ENCODE measurements around the gene HIPK1. TPM values are rescaled to one million over a fixed set of nuclear protein-coding genes. Genes with fewer than 3 reads are reported as not detected.

Gene HIPK1
- total and polyA plus RNA-seq, 2 experiments from 2014 or later, result 7.6 to 23.6 TPM

DNA sequence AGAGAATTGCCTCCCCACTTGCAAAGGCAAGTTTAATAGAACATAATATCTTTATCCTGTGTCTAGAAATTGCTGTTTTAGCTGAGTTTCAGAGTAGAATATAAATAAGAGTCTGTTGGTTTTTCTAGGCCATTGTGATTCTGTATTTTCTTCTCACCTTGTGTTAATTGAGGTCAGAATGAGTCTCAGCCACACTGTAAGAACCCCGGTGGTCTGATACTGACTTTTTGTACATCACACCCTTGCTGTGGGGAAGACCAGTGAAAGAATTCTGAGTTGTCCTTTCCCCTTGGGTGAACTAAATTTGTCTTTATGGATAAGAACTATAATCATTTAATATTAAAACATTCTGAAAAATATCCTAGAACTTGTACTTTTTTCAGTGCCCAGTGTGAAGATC is 6.8 kb downstream of the HIPK1 start:
- 95 to 100% methylated on average over 1 of the region's 1 CpG for WGBS, 2 experiments (ENCODE audit: low coverage in 1 of 2, low lambda C conversion rate in 2 of 2, missing lambda C conversion rate in 2 of 2)
- no peak overlapping the region for H3K4me2 ChIP-seq (ENCODE audit: unreplicated experiment)
- H4K20me1 ChIP-seq (ENCODE audit: insufficient read depth), result peaks cover 33% of the 10 kb centered on the region

GRCh38 chr1:113937146-113937545 is 8.0 kb downstream of the HIPK1 start:
- Histone ChIP-seq H3K4me3 (no peak overlapping the region), H3K27ac (no peak overlapping the region), H3K9ac (no peak overlapping the region), H3K9me3 (ENCODE audit: low read depth) (no peaks in the 10 kb centered on the region), H3K27me3 (replicated peaks; ENCODE audit: insufficient read depth) (no peaks in the 10 kb centered on the region), H4K20me1 (ENCODE audit: insufficient read depth) (peaks cover 27% of the 10 kb centered on the region), H3K9me2 (ENCODE audit: insufficient read depth) (no peaks in the 10 kb centered on the region), H2AFZ (no peak overlapping the region), H3K79me2 (ENCODE audit: insufficient read depth) (peaks cover 98% of the 10 kb centered on the region), H3F3A (ENCODE audit: insufficient read depth) (peaks cover under 1% of the 10 kb centered on the region; the same call in 1 of the 2 replicates), H3K4me1 (ENCODE audit: insufficient read depth) (peaks cover 13% of the 10 kb centered on the region), H3K36me3 (ENCODE audit: low read depth) (0 out of 2 replicates have a peak, but pooled peaks cover 5% of the 10 kb centered on the region), H3K4me2 (ENCODE audit: unreplicated experiment) (no peak overlapping the region)
- TF ChIP-seq EZH2 (IDR thresholded peaks at IDR 0.05; ENCODE audit: insufficient read depth, poor library complexity, severe bottlenecking), result no peak
- in situ Hi-C loops (cut with MboI), result loop anchor here (25.0 kb wide), 1 partner anchor 800 kb away; no protein-coding TSS in a partner anchor
- WGBS, 2 experiments (ENCODE audit: low coverage in 1 of 2, low lambda C conversion rate in 2 of 2, missing lambda C conversion rate in 2 of 2), result 46 to 65% methylated on average over 1 of the region's 1 CpG
- no peak for DNase-seq

More for the DNA sequence above, 6.8 kb downstream of the HIPK1 start:
- Histone ChIP-seq H3K4me1 (ENCODE audit: insufficient read depth) (peaks cover 25% of the 10 kb centered on the region), H3K36me3 (ENCODE audit: low read depth) (0 out of 2 replicates have a peak, but pooled peaks cover under 1% of the 10 kb centered on the region), H3F3A (ENCODE audit: insufficient read depth) (peaks cover 12% of the 10 kb centered on the region; the same call in 1 of the 2 replicates), H2AFZ (no peak overlapping the region), H3K79me2 (ENCODE audit: insufficient read depth) (peaks cover 99% of the 10 kb centered on the region), H3K9me2 (ENCODE audit: insufficient read depth) (no peaks in the 10 kb centered on the region), H3K27ac (no peak overlapping the region), H3K27me3 (replicated peaks; ENCODE audit: insufficient read depth) (no peaks in the 10 kb centered on the region), H3K4me3 (no peak overlapping the region), H3K9me3 (ENCODE audit: low read depth) (no peaks in the 10 kb centered on the region), H3K9ac (no peak overlapping the region)
- DNase-seq, result no peak
- in situ Hi-C loops (cut with MboI), result loop anchor here (25.0 kb wide), 1 partner anchor 799 kb away; no protein-coding TSS in a partner anchor
- TF ChIP-seq EZH2phosphoT487 (IDR thresholded peaks at IDR 0.05; ENCODE audit: insufficient read depth, low read depth), result no peak
- TF ChIP-seq EZH2 (IDR thresholded peaks at IDR 0.05; ENCODE audit: insufficient read depth, poor library complexity, severe bottlenecking), result no peak

- Histone ChIP-seq H3K9me3 (ENCODE audit: low read depth) (no peaks in the 10 kb centered on the region), H3K9me2 (ENCODE audit: insufficient read depth) (no peaks in the 10 kb centered on the region), H3K27me3 (replicated peaks; ENCODE audit: insufficient read depth) (no peaks in the 10 kb centered on the region), H3K27ac (no peak overlapping the region), H3K9ac (no peak overlapping the region), H3K79me2 (ENCODE audit: insufficient read depth) (peaks cover 98% of the 10 kb centered on the region), H3K4me3 (no peak overlapping the region), H3F3A (ENCODE audit: insufficient read depth) (0 out of 2 replicates have a peak, but pooled peaks cover 5% of the 10 kb centered on the region), H4K20me1 (ENCODE audit: insufficient read depth) (peaks cover 27% of the 10 kb centered on the region), H2AFZ (no peak overlapping the region), H3K4me2 (ENCODE audit: unreplicated experiment) (no peak overlapping the region), H3K36me3 (ENCODE audit: low read depth) (peaks cover 9% of the 10 kb centered on the region; the same call in 1 of the 2 replicates), H3K4me1 (ENCODE audit: insufficient read depth) (peaks cover 10% of the 10 kb centered on the region)
- DNase-seq, result no peak
- WGBS, 2 experiments (ENCODE audit: low coverage in 1 of 2, low lambda C conversion rate in 2 of 2, missing lambda C conversion rate in 2 of 2), result 84 to 92% methylated on average over 5 of the region's 5 CpGs
- TF ChIP-seq EZH2 (IDR thresholded peaks at IDR 0.05; ENCODE audit: insufficient read depth, poor library complexity, severe bottlenecking) (no peak), EZH2phosphoT487 (IDR thresholded peaks at IDR 0.05; ENCODE audit: insufficient read depth, low read depth) (no peak)
- in situ Hi-C loops (cut with MboI), result loop anchor here (25.0 kb wide), 1 partner anchor 801 kb away; no protein-coding TSS in a partner anchor
Measured at GRCh38 chr1:113938192-113938591, 9.1 kb downstream of the HIPK1 start.

- no peak for DNase-seq
Measured at GRCh38 chr1:113940365-113941244, 11.5 kb downstream of the HIPK1 start.

More at GRCh38 chr1:113940365-113941244, 11.5 kb downstream of the HIPK1 start:
- WGBS, 2 experiments (ENCODE audit: low coverage in 1 of 2, low lambda C conversion rate in 2 of 2, missing lambda C conversion rate in 2 of 2), result 92 to 94% methylated on average over 16 of the region's 16 CpGs
- Histone ChIP-seq H3K9me3 (ENCODE audit: low read depth) (no peaks in the 10 kb centered on the region), H3K4me1 (ENCODE audit: insufficient read depth) (peaks cover 10% of the 10 kb centered on the region), H3K4me2 (ENCODE audit: unreplicated experiment) (no peak overlapping the region), H3K27ac (no peak overlapping the region), H3K79me2 (ENCODE audit: insufficient read depth) (peaks cover 98% of the 10 kb centered on the region), H3K36me3 (ENCODE audit: low read depth) (peaks cover 17% of the 10 kb centered on the region), H3K4me3 (no peak overlapping the region), H2AFZ (no peak overlapping the region), H3F3A (ENCODE audit: insufficient read depth) (0 out of 2 replicates have a peak, but pooled peaks cover 7% of the 10 kb centered on the region), H3K9me2 (ENCODE audit: insufficient read depth) (no peaks in the 10 kb centered on the region), H3K27me3 (replicated peaks; ENCODE audit: insufficient read depth) (no peaks in the 10 kb centered on the region), H4K20me1 (ENCODE audit: insufficient read depth) (peaks cover 20% of the 10 kb centered on the region), H3K9ac (no peak overlapping the region)
- in situ Hi-C loops (cut with MboI), result loop anchor here (25.0 kb wide), 1 partner anchor 803 kb away; no protein-coding TSS in a partner anchor
- TF ChIP-seq EZH2phosphoT487 (IDR thresholded peaks at IDR 0.05; ENCODE audit: insufficient read depth, low read depth), result no peak
- no peak for TF ChIP-seq EZH2 (IDR thresholded peaks at IDR 0.05; ENCODE audit: insufficient read depth, poor library complexity, severe bottlenecking)
